HCT116 (cell line): ENCODE measurements around the gene CPNE8. TPM values are rescaled to one million over a fixed set of nuclear protein-coding genes. Genes with fewer than 3 reads are reported as not detected.

Experiments used
- ATAC-seq: fragments of 200-7000 bp; cut with Tn5 transposase; 2 replicates; pipeline ENCODE4 v1.9.1; 2020; ENCODE audit warnings: mild to moderate bottlenecking, moderate library complexity
- BruUV-seq: library from RNA; stranded (reverse); fragments of 400-500 nt; replicated peaks from 2 replicates; lab custom pipeline; 2021; lab: Mats Ljungman, UMichigan
- CTCF ChIA-PET: fragments of 300-600 bp; sonication (Branson Sonifier 250); formaldehyde crosslinking; loops from one replicate; lab custom pipeline; 2021; ENCODE audit warnings: antibody characterized with exemption; lab: Charles Lee
- POLR2A ChIA-PET: fragments of 300-600, 350-600 bp; sonication (Branson Sonifier 250); formaldehyde crosslinking; loops from one replicate; lab custom pipeline; 2021; ENCODE audit warnings: antibody characterized with exemption; lab: Charles Lee
- RAD21 ChIA-PET, 2 experiments: fragments of 300-600 bp; sonication (Branson Sonifier 250); formaldehyde crosslinking; loops; one replicate each; lab custom pipeline; 2023; ENCODE audit warnings: low total read pairs in 2 of 2; ENCODE audit not compliant: uncharacterized antibody in 2 of 2, unreplicated experiment in 2 of 2, low non-redundant PET in 1 of 2; lab: Charles Lee
- DNase-seq: peaks from one replicate; pipeline ENCODE4 v3.0.0-alpha.2; 2010; ENCODE audit warnings: low read depth, low spot score
- H2AFZ ChIP-seq: fragments of 200-600 bp; shearing (Covaris generic), sonication (generic); 2 replicates; pipeline ENCODE4 v1.6.1; 2017; ENCODE audit warnings: low read depth, mixed run types, mixed read lengths, antibody characterized with exemption, low read length; ENCODE audit not compliant: poor library complexity, severe bottlenecking
- H3K27ac ChIP-seq: 2 replicates; pipeline ENCODE4 v1.5.1; 2012; ENCODE audit warnings: low read depth, low read length
- H3K27me3 ChIP-seq: fragments of 200-600 bp; sonication (generic); 2 replicates; pipeline ENCODE4 v1.6.1; 2016; ENCODE audit warnings: mixed run types, low read length, mixed read lengths; ENCODE audit not compliant: insufficient read depth
- H3K36me3 ChIP-seq, 2 experiments: fragments of 200-500 bp in 1 of 2; fragments of 200-600 bp in 1 of 2; sonication (Bioruptor generic) in 1 of 2; sonication (generic) in 1 of 2; 2 replicates each; pipeline versions ENCODE4 v1.5.1 to v1.6.1; 2014 to 2016; ENCODE audit warnings: low read length in 2 of 2, inconsistent platforms in 1 of 2, mixed read lengths in 1 of 2, mixed run types in 1 of 2; ENCODE audit not compliant: insufficient read depth in 2 of 2, control insufficient read depth in 1 of 2
- H3K4me1 ChIP-seq, 2 experiments: fragments of 200-600 bp in 1 of 2; sonication (generic) in 1 of 2; 2 replicates each; pipeline versions ENCODE4 v1.5.1 to v1.6.1; 2012 to 2017; ENCODE audit warnings: low read length in 2 of 2, inconsistent platforms in 1 of 2, mild to moderate bottlenecking in 1 of 2, mixed read lengths in 1 of 2, mixed run types in 1 of 2, moderate library complexity in 1 of 2; ENCODE audit not compliant: insufficient read depth in 2 of 2, control insufficient read depth in 1 of 2
- H3K4me2 ChIP-seq: fragments of 200-600 bp; sonication (generic); 2 replicates; pipeline ENCODE4 v1.6.1; 2017; ENCODE audit warnings: mixed run types, low read length, mixed read lengths
- H3K4me3 ChIP-seq, 2 experiments: fragments of 200-600 bp in 1 of 2; sonication (generic) in 1 of 2; replicated peaks in 1 of 2; 2 replicates each; pipeline ENCODE4 v1.5.1; 2011 to 2016; ENCODE audit warnings: low read length in 2 of 2, control low read depth in 1 of 2, low read depth in 1 of 2, mild to moderate bottlenecking in 1 of 2, mixed read lengths in 1 of 2, mixed run types in 1 of 2
- H3K79me2 ChIP-seq: fragments of 200-600 bp; sonication (generic); 2 replicates; pipeline ENCODE4 v1.6.1; 2017; ENCODE audit warnings: mild to moderate bottlenecking, mixed run types, low read length, moderate library complexity, mixed read lengths; ENCODE audit not compliant: insufficient read depth
- H3K9ac ChIP-seq: fragments of 200-600 bp; sonication (generic); 2 replicates; pipeline ENCODE4 v1.6.1; 2016; ENCODE audit warnings: low read length, mixed read lengths
- H3K9me2 ChIP-seq: fragments of 200-600 bp; sonication (generic), shearing (Covaris generic); 2 replicates; pipeline ENCODE4 v1.6.1; 2017; ENCODE audit warnings: mixed run types, mild to moderate bottlenecking, moderate library complexity; ENCODE audit not compliant: insufficient read depth
- H3K9me3 ChIP-seq, 2 experiments: fragments of 200-500 bp in 1 of 2; fragments of 200-600 bp in 1 of 2; sonication (Bioruptor generic) in 1 of 2; sonication (generic) in 1 of 2; 2 replicates each; pipeline ENCODE4 v1.6.1; 2014 to 2017; ENCODE audit warnings: low read length in 2 of 2, mixed read lengths in 2 of 2, inconsistent platforms in 1 of 2, low read depth in 1 of 2, mild to moderate bottlenecking in 1 of 2, mixed run types in 1 of 2, moderate library complexity in 1 of 2; ENCODE audit not compliant: control insufficient read depth in 1 of 2, insufficient read depth in 1 of 2
- H4K20me1 ChIP-seq: fragments of 200-600 bp; sonication (generic), shearing (Covaris generic); 2 replicates; pipeline ENCODE4 v1.6.1; 2017; ENCODE audit warnings: mixed run types, mild to moderate bottlenecking, moderate library complexity; ENCODE audit not compliant: insufficient read depth
- ATF3 ChIP-seq: IDR thresholded peaks from 2 replicates; pipeline ENCODE4 v1.6.1; 2012
- CBX3 ChIP-seq: IDR thresholded peaks from 2 replicates; pipeline ENCODE4 v1.6.1; 2012; ENCODE audit warnings: low read depth
- CEBPB ChIP-seq: IDR thresholded peaks from 2 replicates; pipeline ENCODE4 v1.6.1; 2012; ENCODE audit warnings: low read depth
- FOSL1 ChIP-seq: IDR thresholded peaks from 2 replicates; pipeline ENCODE4 v1.6.1; 2012; ENCODE audit warnings: low read depth
- POLR2A ChIP-seq: IDR thresholded peaks from 2 replicates; pipeline ENCODE4 v1.7.0; 2011; ENCODE audit warnings: borderline replicate concordance; ENCODE audit not compliant: insufficient read depth, insufficient read length; ENCODE audit errors: extremely low read depth
- POLR2AphosphoS5 ChIP-seq: IDR thresholded peaks from 2 replicates; pipeline ENCODE4 v1.6.1; 2011; ENCODE audit warnings: mild to moderate bottlenecking, low read depth, low read length, moderate library complexity
- RAD21 ChIP-seq: IDR thresholded peaks from 2 replicates; pipeline ENCODE4 v1.6.1; 2012; ENCODE audit warnings: low read depth, mild to moderate bottlenecking
- SIN3A ChIP-seq: IDR thresholded peaks from 2 replicates; pipeline ENCODE4 v1.6.1; 2012; ENCODE audit warnings: low read depth
- SP1 ChIP-seq: IDR thresholded peaks from 2 replicates; pipeline ENCODE4 v1.6.1; 2012; ENCODE audit warnings: low read depth
- SRF ChIP-seq: IDR thresholded peaks from 2 replicates; pipeline ENCODE4 v1.6.1; 2012; ENCODE audit warnings: low read depth
- YY1 ChIP-seq: IDR thresholded peaks from 2 replicates; pipeline ENCODE4 v1.6.1; 2011; ENCODE audit warnings: low read length, low read depth, moderate library complexity, mild to moderate bottlenecking; ENCODE audit not compliant: insufficient replicate concordance; ENCODE audit errors: extremely low read depth
- ZFX ChIP-seq: fragments of 450-650 bp; IDR thresholded peaks from 2 replicates; pipeline ENCODE4 v1.6.1; 2017
- ZNF274 ChIP-seq: fragments of 200-500 bp; sonication (Bioruptor generic); IDR thresholded peaks from 2 replicates; pipeline ENCODE4 v1.6.1; 2014; ENCODE audit warnings: mild to moderate bottlenecking, low read depth, low read length, inconsistent platforms
- intact Hi-C: fragments of 100-400 bp; cut with micrococcal nuclease; formaldehyde crosslinking; loops from 2 replicates; pipeline ENCODE4 v1.10.0; 2022
- total RNA-seq: library from RNA; stranded (reverse); gene quantifications from one replicate; pipeline ENCODE4 v1.2.1, GENCODE V29; 2021; ENCODE audit not compliant: unreplicated experiment
- TF ChIP-seq, protein P1 (sequence below), 3 experiments: fragments of 200-600 bp in 1 of 3; sonication (generic) in 1 of 3; IDR thresholded peaks in 2 of 3; conservative IDR thresholded peaks in 1 of 3; 2 replicates each; pipeline ENCODE4 v1.5.1; 2012 to 2017; ENCODE audit warnings: low read depth in 2 of 3, low read length in 2 of 3, antibody characterized with exemption in 1 of 3, borderline replicate concordance in 1 of 3, control low read depth in 1 of 3, mild to moderate bottlenecking in 1 of 3, mixed read lengths in 1 of 3, mixed run types in 1 of 3, moderate library complexity in 1 of 3; ENCODE audit not compliant: insufficient read depth in 1 of 3
- TF ChIP-seq, protein P2 (sequence below): IDR thresholded peaks from 2 replicates; pipeline ENCODE4 v1.6.1; 2012; ENCODE audit warnings: low read depth

The CPNE8 gene
- total RNA-seq, 1 experiment from 2014 or later = 14.2 TPM

DNA sequence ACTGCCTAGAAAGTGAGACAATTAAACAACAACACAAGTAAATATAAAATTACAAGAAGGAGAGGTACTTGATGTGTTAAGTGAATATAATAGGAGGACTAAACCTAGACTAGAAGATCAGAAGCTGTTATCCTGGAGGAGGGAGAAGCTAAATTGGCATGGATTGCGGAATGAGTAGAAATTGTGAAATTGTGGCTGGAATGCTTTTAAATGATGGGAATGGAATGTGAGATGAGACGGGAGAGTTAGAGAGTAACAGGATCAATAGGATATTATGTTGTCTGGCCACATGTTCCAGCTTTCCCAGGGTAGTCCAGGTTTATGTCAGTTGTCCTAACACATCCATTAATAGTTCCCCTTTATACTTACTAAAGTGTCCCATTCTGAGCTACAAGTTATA, 44.0 kb upstream of the CPNE8 start:
- H3K36me3 ChIP-seq = no peaks in the 10 kb centered on the region
- ChIA-PET CTCF (no interaction called here), POLR2A (no interaction called here), RAD21 (no interaction called here)
- no peak overlapping the region for H2AFZ ChIP-seq
- no peaks in the 10 kb centered on the region for H3K9me3 ChIP-seq
- no peaks in the 10 kb centered on the region for H3K9me2 ChIP-seq
- TF ChIP-seq ZNF274 (no peak), SP1 (no peak)
- H3K4me2 ChIP-seq = no peak overlapping the region
- H3K4me3 ChIP-seq = no peak overlapping the region
- no TSS peak for BruUV-seq
- H3K4me1 ChIP-seq = no peaks in the 10 kb centered on the region
- DNase-seq (no peak), ATAC-seq (no peak)
- intact Hi-C loops = no loop called here
- no peak overlapping the region for H3K9ac ChIP-seq
- no peak overlapping the region for H3K27ac ChIP-seq
- no peaks in the 10 kb centered on the region for H3K79me2 ChIP-seq
- no peaks in the 10 kb centered on the region for H3K27me3 ChIP-seq
- H4K20me1 ChIP-seq = no peaks in the 10 kb centered on the region

DNA sequence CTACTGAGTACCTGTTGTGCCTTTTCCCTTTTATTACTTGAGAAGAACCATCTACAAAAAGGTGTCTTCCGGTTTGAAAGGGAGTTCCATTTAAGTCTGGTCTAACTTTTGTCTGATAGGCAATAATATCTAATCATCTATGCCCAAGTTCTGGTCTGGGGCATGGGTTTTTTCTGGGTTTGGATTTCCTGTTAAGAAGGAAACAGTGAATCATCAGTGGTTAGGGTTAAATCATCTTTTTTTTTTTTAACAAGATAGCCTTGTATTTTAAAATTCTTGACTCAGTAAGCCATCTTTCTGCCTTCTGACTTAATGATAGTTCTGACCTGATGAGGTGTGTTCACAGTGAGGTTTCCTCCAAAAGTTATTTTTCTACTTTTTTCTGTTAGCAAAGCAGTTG, 29.3 kb upstream of the CPNE8 start:
- ChIA-PET RAD21 (no interaction called here), POLR2A (no interaction called here), CTCF (interaction anchor here (1.2 kb wide), 1 partner anchor 14 kb away, joined by 5 read pairs; no protein-coding TSS in a partner anchor)
- H3K27ac ChIP-seq = no peak overlapping the region
- H2AFZ ChIP-seq = no peak overlapping the region
- no peak overlapping the region for H3K9ac ChIP-seq
- ATAC-seq = no peak
- H3K4me1 ChIP-seq = peaks cover 0 to 8% of the 10 kb centered on the region in 2 experiments; a peak in 2 of 4 replicates
- intact Hi-C loops = no loop called here
- no peaks in the 10 kb centered on the region for H4K20me1 ChIP-seq
- no peak overlapping the region for H3K4me2 ChIP-seq
- no peaks in the 10 kb centered on the region for H3K36me3 ChIP-seq
- no TSS peak for BruUV-seq
- DNase-seq = no peak
- H3K4me3 ChIP-seq = no peak overlapping the region
- H3K9me2 ChIP-seq = no peaks in the 10 kb centered on the region
- H3K79me2 ChIP-seq = no peaks in the 10 kb centered on the region
- no peaks in the 10 kb centered on the region for H3K9me3 ChIP-seq
- no peaks in the 10 kb centered on the region for H3K27me3 ChIP-seq
- TF ChIP-seq ZNF274 (no peak), YY1 (no peak), FOSL1 (no peak), CEBPB (no peak), SIN3A (no peak), SRF (no peak), POLR2A (no peak), POLR2AphosphoS5 (no peak), ATF3 (no peak), ZFX (no peak), CBX3 (no peak), RAD21 (no peak)
- TF ChIP-seq, protein P1, sequence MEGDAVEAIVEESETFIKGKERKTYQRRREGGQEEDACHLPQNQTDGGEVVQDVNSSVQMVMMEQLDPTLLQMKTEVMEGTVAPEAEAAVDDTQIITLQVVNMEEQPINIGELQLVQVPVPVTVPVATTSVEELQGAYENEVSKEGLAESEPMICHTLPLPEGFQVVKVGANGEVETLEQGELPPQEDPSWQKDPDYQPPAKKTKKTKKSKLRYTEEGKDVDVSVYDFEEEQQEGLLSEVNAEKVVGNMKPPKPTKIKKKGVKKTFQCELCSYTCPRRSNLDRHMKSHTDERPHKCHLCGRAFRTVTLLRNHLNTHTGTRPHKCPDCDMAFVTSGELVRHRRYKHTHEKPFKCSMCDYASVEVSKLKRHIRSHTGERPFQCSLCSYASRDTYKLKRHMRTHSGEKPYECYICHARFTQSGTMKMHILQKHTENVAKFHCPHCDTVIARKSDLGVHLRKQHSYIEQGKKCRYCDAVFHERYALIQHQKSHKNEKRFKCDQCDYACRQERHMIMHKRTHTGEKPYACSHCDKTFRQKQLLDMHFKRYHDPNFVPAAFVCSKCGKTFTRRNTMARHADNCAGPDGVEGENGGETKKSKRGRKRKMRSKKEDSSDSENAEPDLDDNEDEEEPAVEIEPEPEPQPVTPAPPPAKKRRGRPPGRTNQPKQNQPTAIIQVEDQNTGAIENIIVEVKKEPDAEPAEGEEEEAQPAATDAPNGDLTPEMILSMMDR (IDR thresholded peaks at IDR 0.05 in 2 of 3, conservative IDR thresholded peaks at IDR 0.05 in 1 of 3; ENCODE audit: borderline replicate concordance in 1 of 3, insufficient read depth in 1 of 3, low read depth in 2 of 3, low read length in 2 of 3) = no peak
- TF ChIP-seq, protein P2, sequence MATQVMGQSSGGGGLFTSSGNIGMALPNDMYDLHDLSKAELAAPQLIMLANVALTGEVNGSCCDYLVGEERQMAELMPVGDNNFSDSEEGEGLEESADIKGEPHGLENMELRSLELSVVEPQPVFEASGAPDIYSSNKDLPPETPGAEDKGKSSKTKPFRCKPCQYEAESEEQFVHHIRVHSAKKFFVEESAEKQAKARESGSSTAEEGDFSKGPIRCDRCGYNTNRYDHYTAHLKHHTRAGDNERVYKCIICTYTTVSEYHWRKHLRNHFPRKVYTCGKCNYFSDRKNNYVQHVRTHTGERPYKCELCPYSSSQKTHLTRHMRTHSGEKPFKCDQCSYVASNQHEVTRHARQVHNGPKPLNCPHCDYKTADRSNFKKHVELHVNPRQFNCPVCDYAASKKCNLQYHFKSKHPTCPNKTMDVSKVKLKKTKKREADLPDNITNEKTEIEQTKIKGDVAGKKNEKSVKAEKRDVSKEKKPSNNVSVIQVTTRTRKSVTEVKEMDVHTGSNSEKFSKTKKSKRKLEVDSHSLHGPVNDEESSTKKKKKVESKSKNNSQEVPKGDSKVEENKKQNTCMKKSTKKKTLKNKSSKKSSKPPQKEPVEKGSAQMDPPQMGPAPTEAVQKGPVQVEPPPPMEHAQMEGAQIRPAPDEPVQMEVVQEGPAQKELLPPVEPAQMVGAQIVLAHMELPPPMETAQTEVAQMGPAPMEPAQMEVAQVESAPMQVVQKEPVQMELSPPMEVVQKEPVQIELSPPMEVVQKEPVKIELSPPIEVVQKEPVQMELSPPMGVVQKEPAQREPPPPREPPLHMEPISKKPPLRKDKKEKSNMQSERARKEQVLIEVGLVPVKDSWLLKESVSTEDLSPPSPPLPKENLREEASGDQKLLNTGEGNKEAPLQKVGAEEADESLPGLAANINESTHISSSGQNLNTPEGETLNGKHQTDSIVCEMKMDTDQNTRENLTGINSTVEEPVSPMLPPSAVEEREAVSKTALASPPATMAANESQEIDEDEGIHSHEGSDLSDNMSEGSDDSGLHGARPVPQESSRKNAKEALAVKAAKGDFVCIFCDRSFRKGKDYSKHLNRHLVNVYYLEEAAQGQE = no peak
